Endothelial cell of umbilical vein (primary cell): Measurements from ENCODE around the gene C16orf74. TPM values are rescaled to one million over a fixed set of nuclear protein-coding genes. Genes with fewer than 3 reads are reported as not detected.

Experiments
- BruUV-seq: library from RNA; stranded (reverse); fragments of 400-500 nt; replicated peaks from 2 replicates; lab custom pipeline; 2021; lab: Mats Ljungman, UMichigan
- CTCF ChIA-PET: fragments of 300-600, 350-600 bp; sonication (Branson Sonifier 250); formaldehyde crosslinking; loops from one replicate; lab custom pipeline; 2021; ENCODE audit warnings: antibody characterized with exemption, inconsistent platforms; lab: Charles Lee
- POLR2A ChIA-PET: fragments of 300-600, 350-600 bp; sonication (Branson Sonifier 250); formaldehyde crosslinking; loops from one replicate; lab custom pipeline; 2021; ENCODE audit warnings: antibody characterized with exemption, inconsistent platforms; lab: Charles Lee
- DNase-seq: peaks from one replicate; pipeline ENCODE4 v3.0.0-alpha.2; 2011; ENCODE audit warnings: low read depth, low spot score
- FAIRE-seq: peaks from 2 replicates; lab custom pipeline; 2011; peaks lifted over from hg19 to GRCh38; lab: Jason Lieb, UNC
- H2AFZ ChIP-seq: 2 replicates; pipeline ENCODE4 v1.6.0; 2012; ENCODE audit warnings: low read depth, low read length, control low read depth, inconsistent platforms
- H3K27ac ChIP-seq: 2 replicates; pipeline ENCODE4 v1.5.1; 2011; ENCODE audit warnings: low read depth, mild to moderate bottlenecking, control low read depth, low read length, moderate library complexity; ENCODE audit not compliant: insufficient read depth
- H3K27me3 ChIP-seq, 2 experiments: 2 replicates each; pipeline versions ENCODE4 v1.6.0 to v1.6.1; 2011; ENCODE audit warnings: low read length in 2 of 2, mixed read lengths in 1 of 2; ENCODE audit not compliant: control insufficient read depth in 2 of 2, insufficient read depth in 2 of 2
- H3K36me3 ChIP-seq, 2 experiments: 2 replicates in 1 of 2; 3 replicates in 1 of 2; pipeline ENCODE4 v1.5.1; 2011; ENCODE audit warnings: low read length in 2 of 2, mild to moderate bottlenecking in 1 of 2, moderate library complexity in 1 of 2; ENCODE audit not compliant: control insufficient read depth in 2 of 2, insufficient read depth in 2 of 2; ENCODE audit errors: extremely low read depth in 1 of 2
- H3K4me1 ChIP-seq: 3 replicates; pipeline ENCODE4 v1.5.1; 2011; ENCODE audit warnings: mild to moderate bottlenecking, low read length; ENCODE audit not compliant: control insufficient read depth, insufficient read depth; ENCODE audit errors: extremely low read depth
- H3K4me2 ChIP-seq: 2 replicates; pipeline ENCODE4 v1.6.1; 2011; ENCODE audit warnings: low read length, control low read depth, mixed read lengths; ENCODE audit not compliant: insufficient read depth
- H3K4me3 ChIP-seq, 3 experiments: fragments of 200-600 bp in 1 of 3; sonication (generic), shearing (Covaris generic) in 1 of 3; replicated peaks in 1 of 3; 2 replicates each; pipeline ENCODE4 v1.5.1; 2011 to 2016; ENCODE audit warnings: control low read depth in 3 of 3, low read length in 3 of 3, mild to moderate bottlenecking in 2 of 3, inconsistent platforms in 1 of 3, low read depth in 1 of 3, moderate library complexity in 1 of 3; ENCODE audit not compliant: insufficient read depth in 1 of 3
- H3K79me2 ChIP-seq: 2 replicates; pipeline ENCODE4 v1.6.0; 2012; ENCODE audit warnings: low read length, inconsistent platforms; ENCODE audit not compliant: control insufficient read depth, insufficient read depth
- H3K9ac ChIP-seq: replicated peaks from 2 replicates; pipeline ENCODE3; 2011; ENCODE audit warnings: low read length, control low read depth; ENCODE audit not compliant: insufficient read depth; ENCODE audit errors: extremely low read depth
- H3K9me1 ChIP-seq: replicated peaks from 3 replicates; pipeline ENCODE4 v1.6.0; 2011; ENCODE audit warnings: mild to moderate bottlenecking, low read length; ENCODE audit not compliant: control insufficient read depth, insufficient read depth; ENCODE audit errors: extremely low read depth
- H3K9me3 ChIP-seq: replicated peaks from 2 replicates; pipeline ENCODE4 v1.5.1; 2012; ENCODE audit warnings: low read length, inconsistent platforms; ENCODE audit not compliant: control insufficient read depth, insufficient read depth
- H4K20me1 ChIP-seq: replicated peaks from 2 replicates; pipeline ENCODE3; 2011; ENCODE audit warnings: mild to moderate bottlenecking, low read length; ENCODE audit not compliant: control insufficient read depth, insufficient read depth; ENCODE audit errors: extremely low read depth
- CTCF ChIP-seq, 2 donors: IDR thresholded peaks; 1 replicate in 1 of 2; 2 replicates in 1 of 2; pipeline ENCODE4 v1.5.1; 2011; ENCODE audit warnings: low read length in 2 of 2, mild to moderate bottlenecking in 2 of 2, moderate library complexity in 2 of 2, control low read depth in 1 of 2, inconsistent platforms in 1 of 2, low read depth in 1 of 2; ENCODE audit not compliant: insufficient read depth in 1 of 2; ENCODE audit errors: extremely low read depth in 1 of 2
- EZH2 ChIP-seq: IDR thresholded peaks from 2 replicates; pipeline ENCODE4 v1.6.1; 2012; ENCODE audit warnings: borderline replicate concordance, low read depth, mild to moderate bottlenecking, moderate library complexity, low read length, inconsistent platforms; ENCODE audit not compliant: severe bottlenecking
- FOS ChIP-seq: IDR thresholded peaks from 2 replicates; pipeline ENCODE4 v1.6.1; 2011; ENCODE audit warnings: mild to moderate bottlenecking, low read length, moderate library complexity, borderline replicate concordance; ENCODE audit not compliant: insufficient read depth
- GATA2 ChIP-seq: IDR thresholded peaks from 2 replicates; pipeline ENCODE4 v1.7.0; 2011; ENCODE audit warnings: low read depth, mild to moderate bottlenecking, moderate library complexity, mixed read lengths, low read length; ENCODE audit not compliant: insufficient read length, insufficient read depth
- JUN ChIP-seq: IDR thresholded peaks from 2 replicates; pipeline ENCODE4 v1.6.1; 2011; ENCODE audit warnings: borderline replicate concordance, low read depth; ENCODE audit not compliant: insufficient read length, insufficient read depth
- MYC ChIP-seq: IDR thresholded peaks from one replicate; pipeline ENCODE4 v1.6.1; 2011; ENCODE audit warnings: mild to moderate bottlenecking, low read depth, low read length
- POLR2A ChIP-seq: IDR thresholded peaks from 2 replicates; pipeline ENCODE4 v1.6.1; 2012; ENCODE audit warnings: low read depth, mild to moderate bottlenecking, control low read depth, low read length
- POLR2AphosphoS5 ChIP-seq: IDR thresholded peaks from 2 replicates; pipeline ENCODE4 v1.6.1; 2012; ENCODE audit warnings: low read depth, mild to moderate bottlenecking, control low read depth, low read length, moderate library complexity; ENCODE audit not compliant: insufficient read depth
- dilution Hi-C: fragments of 300-500 bp; cut with MboI; formaldehyde crosslinking; loops from one replicate; pipeline ENCODE4 v1.15.0; 2019; ENCODE audit warnings: low sequenced_read_pairs; ENCODE audit not compliant: extremely low pct_ligation_motif_present
- intact Hi-C: fragments of 100-400 bp; cut with micrococcal nuclease; formaldehyde crosslinking; loops from one replicate; pipeline ENCODE4 v1.10.0; 2022
- polyA plus RNA-seq, 4 experiments: library from polyadenylated mRNA; depleted of rRNA in 3 of 4; stranded (reverse) in 3 of 4; unstranded in 1 of 4; fragments of >200 nt; gene quantifications; 2 replicates each; pipeline versions ENCODE4 v1.2.1 to v1.2.3, GENCODE V29; 2011 to 2012; ENCODE audit warnings: missing spikeins in 1 of 4
- total RNA-seq: library from RNA; stranded (reverse); gene quantifications from 2 replicates; pipeline ENCODE4 v1.2.3, GENCODE V29; 2021
- TF ChIP-seq, protein P1 (sequence below): IDR thresholded peaks from 2 replicates; pipeline ENCODE4 v1.6.1; 2011; ENCODE audit not compliant: insufficient read depth, insufficient read length

C16orf74 gene
- total and polyA plus RNA-seq, 2 donors (not counting 3 experiments of a cell fraction or from before 2014, with no cell fraction given) = 12.1 to 38.7 TPM

- H3K4me3 ChIP-seq = no peak overlapping the region
- DNase-seq = no peak
- H3K27ac ChIP-seq = no peak overlapping the region
- peaks cover 3% of the 10 kb centered on the region for H3K79me2 ChIP-seq
- intact Hi-C loops = no loop called here
- ChIA-PET POLR2A (no interaction called here), CTCF (no interaction called here)
- peaks cover 25% of the 10 kb centered on the region for H3K4me1 ChIP-seq
- no TSS peak for BruUV-seq
- no peaks in the 10 kb centered on the region for H3K36me3 ChIP-seq
- H3K9me1 ChIP-seq = no peaks in the 10 kb centered on the region
- no peak overlapping the region for H3K4me2 ChIP-seq
- no peaks in the 10 kb centered on the region for H4K20me1 ChIP-seq
- no peaks in the 10 kb centered on the region for H3K9me3 ChIP-seq
- no peak for FAIRE-seq
- TF ChIP-seq GATA2 = no peak
- TF ChIP-seq FOS = no peak
- no peak for TF ChIP-seq CTCF (IDR thresholded peaks at IDR 0.05; ENCODE audit: extremely low read depth in 1 of 2, insufficient read depth in 1 of 2, low read depth in 1 of 2, low read length in 2 of 2)
- no peak overlapping the region for H3K9ac ChIP-seq
- no peaks in the 10 kb centered on the region for H3K27me3 ChIP-seq
- H2AFZ ChIP-seq = no peak overlapping the region
- dilution Hi-C loops = no loop called here
Measured at GRCh38 chr16:85712801-85713200, 38.1 kb downstream of the C16orf74 start.

GRCh38 chr16:85711982-85712587, 38.8 kb downstream of the C16orf74 start:
- Histone ChIP-seq H3K9me1 (no peaks in the 10 kb centered on the region), H3K4me3 (no peak overlapping the region), H3K4me1 (peaks cover 19% of the 10 kb centered on the region), H3K9ac (no peak overlapping the region), H3K27me3 (no peaks in the 10 kb centered on the region), H4K20me1 (no peaks in the 10 kb centered on the region), H3K79me2 (no peaks in the 10 kb centered on the region), H2AFZ (no peak overlapping the region), H3K36me3 (no peaks in the 10 kb centered on the region), H3K9me3 (no peaks in the 10 kb centered on the region), H3K27ac (no peak overlapping the region), H3K4me2 (no peak overlapping the region)
- no TSS peak for BruUV-seq
- DNase-seq (no peak), FAIRE-seq (no peak)
- POLR2A ChIA-PET = no interaction called here
- intact Hi-C loops (no loop called here), dilution Hi-C loops (no loop called here)
- CTCF ChIA-PET = interaction anchor here (0.5 kb wide), 1 partner anchor 15 kb away, joined by 3 read pairs; no protein-coding TSS in a partner anchor
- TF ChIP-seq GATA2 = no peak
- TF ChIP-seq POLR2AphosphoS5 = no peak
- no peak for TF ChIP-seq POLR2A
- TF ChIP-seq, protein P1, sequence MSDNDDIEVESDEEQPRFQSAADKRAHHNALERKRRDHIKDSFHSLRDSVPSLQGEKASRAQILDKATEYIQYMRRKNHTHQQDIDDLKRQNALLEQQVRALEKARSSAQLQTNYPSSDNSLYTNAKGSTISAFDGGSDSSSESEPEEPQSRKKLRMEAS = no peak
- TF ChIP-seq CTCF (IDR thresholded peaks at IDR 0.05; ENCODE audit: extremely low read depth in 1 of 2, insufficient read depth in 1 of 2, low read depth in 1 of 2, low read length in 2 of 2) = no peak
- TF ChIP-seq MYC = no peak
- TF ChIP-seq JUN = no peak
- TF ChIP-seq EZH2 = no peak
- TF ChIP-seq FOS = no peak
